HG03280 (cell line): ENCODE data around the gene CA4.
A peak's percentile ranks its signal among the peaks of the same experiment; 100 is the strongest.
"Not testable (repeated sequence)": the region's sequence is repeated elsewhere in the genome, so short reads cannot be mapped to it uniquely, and the experiment has no call there.

Experiments used
- ATAC-seq: cut with Tn5 transposase; IDR thresholded peaks from one replicate; pipeline ENCODE4 v1.9.1; 2021; ENCODE audit warnings: mild to moderate bottlenecking, moderate library complexity; ENCODE audit not compliant: unreplicated experiment

CA4 gene

GRCh38 chr17:60149691-60150582, at the start of gene CA4:
TSS of gene CA4 (plus strand) at chr17:60149973. CDS start at chr17:60150035, 62 bp downstream.
- ATAC-seq: no peak

DNA sequence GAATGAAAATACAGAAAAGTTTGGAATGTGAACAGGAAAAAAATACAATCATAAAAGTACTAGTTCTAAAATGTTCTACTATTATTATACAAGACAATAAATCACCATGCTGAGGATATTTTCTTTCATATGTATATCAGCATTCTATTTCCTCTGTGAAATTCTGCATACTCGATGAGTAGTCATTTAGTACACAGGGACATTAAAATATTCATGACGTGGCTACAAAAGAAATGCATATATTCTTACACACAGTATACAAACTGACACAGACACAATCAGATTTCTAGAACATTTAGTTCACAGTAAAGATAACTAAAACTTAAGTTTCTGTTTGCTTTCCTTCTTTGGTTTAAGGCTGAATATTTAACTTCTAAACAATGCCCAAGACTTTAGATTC, 49.2 kb upstream of the CA4 start:
- ATAC-seq: not testable (repeated sequence)

DNA sequence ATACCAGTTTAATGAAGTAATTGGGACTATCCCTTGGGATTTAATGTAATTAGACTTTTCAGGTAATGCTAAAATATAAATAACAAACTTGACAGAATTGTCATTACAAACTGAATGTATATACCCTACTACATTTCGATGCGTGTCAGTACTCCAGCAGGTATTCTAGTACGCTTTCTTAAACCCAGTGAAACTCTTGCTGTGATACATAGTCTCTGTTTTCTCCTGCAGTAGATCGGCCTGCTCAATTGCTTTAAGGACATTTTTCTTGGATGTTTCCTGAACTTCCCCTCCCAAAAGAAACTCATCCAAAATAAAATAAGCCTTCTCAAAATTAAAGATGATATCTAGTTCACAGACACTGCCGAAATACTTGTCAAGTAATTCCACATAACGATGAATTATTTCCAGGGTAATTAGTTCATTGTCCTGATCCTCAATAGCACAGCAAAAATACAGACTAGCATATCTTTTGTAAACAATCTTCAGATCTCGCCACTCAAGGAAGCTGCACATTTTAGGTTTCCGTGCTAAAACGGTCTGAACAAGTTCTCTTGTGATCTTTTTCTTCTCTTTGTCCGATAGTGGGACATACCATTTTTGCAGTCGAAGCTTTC, 47.6 kb upstream of the CA4 start:
- ATAC-seq: not testable (repeated sequence)

DNA sequence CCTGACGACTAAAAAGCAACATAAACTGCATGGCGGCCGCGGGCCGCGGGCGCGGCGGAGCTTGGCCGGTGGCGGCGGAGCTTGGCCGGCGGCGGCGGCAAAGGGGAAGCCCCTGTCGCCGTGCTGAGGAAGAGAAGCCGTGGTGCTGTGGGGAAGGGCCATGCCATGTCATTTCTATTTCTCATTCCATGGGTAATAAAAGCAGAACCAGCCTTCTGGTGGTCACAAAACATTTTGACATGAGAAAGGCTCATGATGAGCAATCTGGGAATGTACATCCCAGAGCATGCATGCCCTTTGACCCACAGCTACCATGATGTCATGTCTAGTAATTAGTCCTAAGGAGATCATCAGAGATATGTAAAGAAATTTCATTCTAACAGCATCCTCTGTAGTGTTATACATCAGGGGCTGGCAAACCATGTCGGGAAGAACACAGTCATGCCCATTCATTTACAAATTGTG, 47.1 kb upstream of the CA4 start:
- peak; percentile 68 for ATAC-seq

DNA sequence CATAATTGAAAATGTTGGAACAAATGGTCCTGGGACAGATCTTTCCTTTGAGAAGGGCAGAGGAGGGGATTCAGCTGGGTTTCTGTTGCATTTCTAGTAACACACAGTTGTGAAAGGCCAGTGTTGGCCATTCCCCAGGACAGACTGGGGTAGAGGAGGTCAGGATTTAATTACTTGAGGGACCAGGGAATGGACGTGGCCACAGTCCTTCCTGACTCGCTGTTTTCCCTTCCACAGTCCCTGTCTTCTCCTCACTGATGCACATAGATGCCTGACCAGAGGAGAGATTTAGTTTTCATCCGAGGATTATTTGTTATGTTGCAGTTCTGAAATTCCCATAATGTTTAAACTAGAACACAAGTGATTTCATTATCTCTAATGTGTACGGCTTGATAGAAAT, 45.8 kb upstream of the CA4 start:
- ATAC-seq: no peak

- no peak for ATAC-seq
Measured at GRCh38 chr17:60106340-60107059, 43.3 kb upstream of the CA4 start.

- ATAC-seq: no peak
Measured at GRCh38 chr17:60107526-60108257, 42.1 kb upstream of the CA4 start.

DNA sequence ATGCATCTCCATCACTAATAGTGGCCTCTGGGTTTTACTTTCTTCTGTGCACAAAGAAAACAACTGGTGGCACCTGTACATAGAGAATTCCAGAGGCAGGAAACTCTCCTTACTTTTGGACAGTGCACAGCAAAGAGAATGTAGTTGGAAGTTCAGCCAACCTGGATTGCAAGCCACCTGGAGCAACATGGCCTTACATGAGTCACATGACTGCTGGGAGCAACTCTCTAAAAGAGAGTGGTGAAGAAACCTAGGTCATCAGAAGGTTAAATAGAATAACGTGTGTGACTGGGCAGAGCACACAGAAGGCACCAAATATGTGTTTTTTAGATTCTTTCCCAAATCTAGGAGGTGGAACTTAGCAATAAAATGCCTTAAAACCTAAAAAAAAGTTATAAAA, 41.5 kb upstream of the CA4 start:
- ATAC-seq: not testable (repeated sequence)

- ATAC-seq: no peak
Measured at GRCh38 chr17:60108712-60109111, 41.1 kb upstream of the CA4 start.

GRCh38 chr17:60109161-60109560, 40.6 kb upstream of the CA4 start:
- ATAC-seq: no peak

DNA sequence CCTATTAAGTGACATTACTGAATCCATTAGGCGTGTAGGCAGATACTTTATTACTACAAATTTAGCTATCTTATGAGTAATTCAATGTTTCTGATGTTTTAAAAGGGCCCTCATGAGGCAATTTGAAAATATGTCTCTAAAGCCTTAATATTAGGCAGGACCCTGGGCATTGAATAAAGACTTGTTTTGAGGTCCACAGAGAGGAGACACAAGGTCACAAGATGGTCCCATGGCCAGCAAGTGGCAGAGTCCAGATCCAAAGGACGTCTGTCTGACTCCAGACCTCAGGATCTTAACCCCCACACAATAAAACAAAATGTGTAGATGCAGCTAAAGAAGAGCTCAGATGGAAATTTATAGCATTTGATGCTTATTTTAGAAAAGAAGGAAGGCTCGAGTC, 39.2 kb upstream of the CA4 start:
- ATAC-seq: no peak

GRCh38 chr17:60111661-60112060, 38.1 kb upstream of the CA4 start:
- not testable (repeated sequence) for ATAC-seq

DNA sequence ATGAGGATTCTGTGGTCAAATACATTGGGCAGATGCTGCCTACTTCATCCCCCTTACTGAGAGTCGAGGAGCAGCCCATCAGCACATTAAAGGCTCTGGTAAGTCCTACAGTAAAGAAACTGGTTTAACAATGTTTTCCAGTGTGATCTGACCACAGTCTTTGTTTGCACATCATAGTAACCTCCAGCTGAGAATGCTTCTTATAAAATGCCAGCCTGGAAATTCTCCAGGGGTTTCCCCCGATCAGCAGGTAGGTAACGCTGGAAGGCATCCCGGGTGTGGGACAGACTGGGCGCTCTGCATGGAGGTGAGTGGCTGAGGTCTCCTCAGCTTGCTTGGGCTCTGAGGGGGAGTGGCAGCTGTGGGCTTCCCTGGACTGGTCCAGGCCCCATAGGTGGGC, 34.4 kb upstream of the CA4 start:
- not testable (repeated sequence) for ATAC-seq

GRCh38 chr17:60116196-60116595, 33.6 kb upstream of the CA4 start:
- not testable (repeated sequence) for ATAC-seq

DNA sequence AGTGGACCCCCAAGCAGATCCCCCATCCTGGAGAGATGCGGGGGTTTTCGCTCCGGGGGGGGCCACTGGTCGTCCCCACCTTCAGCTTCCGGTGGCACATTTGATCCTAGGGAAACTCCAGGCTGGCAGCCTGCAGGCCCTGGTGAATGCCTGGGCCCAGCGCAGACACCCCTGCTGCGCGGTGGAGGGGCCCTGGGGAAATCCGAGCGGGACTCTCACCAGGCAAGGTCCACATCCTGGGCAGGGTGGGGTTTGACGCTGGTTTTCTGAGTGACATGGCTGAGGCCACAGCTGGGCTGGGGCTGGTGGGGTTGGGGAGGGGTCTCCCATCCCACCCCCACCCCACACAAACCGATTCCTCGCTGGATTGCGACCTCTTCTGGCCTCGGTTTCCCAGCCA, 30.6 kb upstream of the CA4 start:
- not testable (repeated sequence) for ATAC-seq

GRCh38 chr17:60119807-60120748, 29.7 kb upstream of the CA4 start:
- ATAC-seq: not testable (repeated sequence)

DNA sequence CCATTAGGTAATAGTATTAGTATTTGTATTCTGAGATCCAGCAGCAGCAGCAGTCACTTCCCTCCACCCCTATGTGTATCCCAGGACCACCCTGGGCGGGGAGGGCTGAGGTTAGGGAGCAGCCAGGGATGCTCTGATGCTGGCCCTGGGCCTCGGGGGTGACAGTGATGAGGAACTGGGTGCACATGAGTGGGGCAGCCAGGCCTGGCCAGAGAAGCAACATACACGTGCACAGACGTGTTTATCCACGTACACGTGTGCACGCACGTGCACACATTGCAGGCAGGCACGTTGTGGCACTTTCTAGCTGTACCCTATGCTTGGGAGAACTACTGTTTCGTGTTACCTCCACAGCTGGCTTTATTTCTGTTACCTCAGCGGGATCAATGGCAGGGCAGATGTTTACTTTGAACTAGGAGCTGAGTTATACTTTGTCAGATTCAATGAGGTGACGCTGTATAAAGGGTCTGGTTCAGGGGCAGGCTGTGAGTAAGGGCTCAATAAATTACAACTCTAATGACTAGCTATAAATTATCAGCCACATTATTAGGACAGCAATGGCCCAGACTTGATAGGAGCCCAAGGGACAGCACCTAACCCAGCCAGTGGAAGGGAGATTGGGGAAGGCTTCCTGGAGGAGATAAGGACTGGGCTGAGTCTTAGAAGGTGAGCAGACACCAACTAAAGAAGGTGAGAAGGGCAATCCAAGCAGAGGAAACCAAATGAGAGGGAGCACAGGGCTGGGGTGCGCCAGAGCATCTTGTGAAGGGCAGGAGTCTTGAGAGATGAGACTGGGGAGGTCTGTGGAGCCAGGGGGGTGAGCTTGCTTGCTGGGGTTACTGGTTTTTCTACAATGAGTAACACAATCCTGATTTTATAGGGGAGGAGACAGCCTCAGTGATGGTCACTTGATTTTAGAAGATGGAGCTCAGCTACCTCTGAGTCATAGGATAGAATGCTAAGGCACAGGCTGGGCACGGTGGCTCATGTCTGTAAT, 22.4 kb upstream of the CA4 start:
- no peak for ATAC-seq

DNA sequence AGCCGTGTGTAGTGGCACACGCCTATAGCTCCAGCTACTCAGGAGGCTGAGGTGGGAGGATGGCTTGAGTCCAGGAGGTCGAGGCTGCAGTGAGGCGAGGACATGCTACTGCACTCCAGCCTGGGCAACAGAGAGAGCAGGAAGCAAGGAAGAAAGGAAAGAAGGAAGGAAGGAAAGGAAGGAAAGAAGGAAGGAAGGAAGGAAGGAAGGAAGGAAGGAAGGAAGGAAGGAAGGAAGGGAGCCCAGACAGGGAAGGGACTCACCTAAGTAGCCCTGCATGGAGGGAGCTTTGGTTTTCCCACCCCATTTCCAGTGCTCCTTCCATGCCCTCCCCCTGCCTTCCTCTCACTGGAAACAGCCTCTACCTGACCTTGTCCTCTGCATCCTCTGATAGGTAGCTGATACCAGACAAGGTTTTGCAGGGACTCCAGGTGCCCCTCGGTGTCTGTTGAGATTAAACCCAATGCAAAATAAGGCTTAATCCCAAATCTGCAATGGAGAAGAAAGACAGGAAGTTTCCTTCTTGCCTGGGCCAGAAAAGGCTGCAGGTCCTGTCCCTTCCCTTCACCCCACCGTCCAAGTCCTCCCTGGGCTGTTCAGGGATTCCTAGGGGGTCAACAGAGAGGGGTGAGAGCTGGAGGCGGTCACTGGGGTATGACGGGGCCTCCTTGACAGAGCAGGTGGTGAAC, 21.5 kb upstream of the CA4 start:
- no peak for ATAC-seq
